ENCODE results near the gene FMO1.
A peak's percentile ranks its signal among the peaks of the same experiment; 100 is the strongest.

FMO1 gene

DNA sequence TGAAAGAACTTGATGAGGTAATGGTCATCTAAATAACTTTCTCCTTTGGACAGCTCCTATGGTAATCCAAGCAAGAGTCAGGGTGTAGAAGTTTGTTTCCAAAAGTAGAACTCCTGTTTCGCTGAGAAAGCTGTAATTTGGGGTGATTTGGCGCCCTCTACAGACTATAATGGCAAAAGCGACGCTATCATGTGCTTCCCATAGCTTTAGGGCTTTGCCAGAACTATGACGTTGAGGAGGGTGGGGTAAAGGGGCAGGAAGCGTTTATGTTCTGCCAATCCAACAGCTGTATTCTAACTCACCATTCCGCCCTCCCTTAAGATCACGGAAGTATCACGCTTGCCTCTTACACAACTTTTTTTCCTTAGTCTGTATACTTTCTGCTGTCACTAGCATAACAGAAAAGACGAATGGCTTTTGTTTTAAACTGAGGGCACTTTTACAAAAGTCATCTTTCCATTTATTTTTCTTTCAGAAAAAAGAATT, 65.6 kb downstream of the FMO1 start, which contains the start of gene FMO4:
Gene FMO4 (plus strand): TSS at position 349 of the 486 bp plus-strand sequence. CDS start 5,643 bp downstream, outside the sequence.
- Histone ChIP-seq H3K9ac (ENCODE audit: low read depth, low read length) (no peak within 1 kb of the TSS; the same call in 1 of the 2 replicates), H3K9me3 (ENCODE audit: insufficient read depth, low read depth, low read length) (peaks cover 4% of the 10 kb centered on the region; the same call in 1 of the 2 replicates), H3K36me3 (ENCODE audit: insufficient read depth, low read length) (no peaks in the 10 kb centered on the region), H3K27ac (ENCODE audit: low read depth, low read length) (no peak within 1 kb of the TSS; the same call in 1 of the 2 replicates), H3K27me3 (ENCODE audit: insufficient read depth, low read length) (no peaks in the 10 kb centered on the region), H3K4me1 (ENCODE audit: insufficient read depth, low read length) (peaks cover 6% of the 10 kb centered on the region), H3K4me3 (ENCODE audit: low read length) (peak within 1 kb of the TSS; percentile 50)
- 7% methylated on average over 8 of the region's 10 CpGs for WGBS

DNA sequence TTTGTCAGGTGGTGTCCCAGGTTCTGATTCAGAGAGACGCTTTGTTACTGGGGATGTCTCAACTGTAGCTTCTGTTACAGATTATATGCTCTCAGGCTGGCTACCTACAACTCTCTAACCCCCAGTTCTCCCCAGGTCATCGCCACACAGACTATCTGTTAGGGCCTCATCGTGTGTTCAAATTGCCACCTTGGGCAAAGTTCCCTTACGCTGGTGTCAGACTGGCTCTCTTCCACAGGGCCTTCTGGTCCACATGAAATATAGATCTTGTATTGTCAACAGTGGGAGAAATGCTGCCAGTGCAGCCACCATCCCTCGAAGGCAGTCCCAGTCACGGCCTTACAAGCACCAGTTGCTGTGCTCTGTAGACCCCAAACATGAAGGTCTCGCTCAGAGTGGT, 81.0 kb downstream of the FMO1 start:
- WGBS, result 96% methylated on average over 7 of the region's 7 CpGs
- H3K4me3 ChIP-seq (ENCODE audit: low read length), result no peak overlapping the region

DNA sequence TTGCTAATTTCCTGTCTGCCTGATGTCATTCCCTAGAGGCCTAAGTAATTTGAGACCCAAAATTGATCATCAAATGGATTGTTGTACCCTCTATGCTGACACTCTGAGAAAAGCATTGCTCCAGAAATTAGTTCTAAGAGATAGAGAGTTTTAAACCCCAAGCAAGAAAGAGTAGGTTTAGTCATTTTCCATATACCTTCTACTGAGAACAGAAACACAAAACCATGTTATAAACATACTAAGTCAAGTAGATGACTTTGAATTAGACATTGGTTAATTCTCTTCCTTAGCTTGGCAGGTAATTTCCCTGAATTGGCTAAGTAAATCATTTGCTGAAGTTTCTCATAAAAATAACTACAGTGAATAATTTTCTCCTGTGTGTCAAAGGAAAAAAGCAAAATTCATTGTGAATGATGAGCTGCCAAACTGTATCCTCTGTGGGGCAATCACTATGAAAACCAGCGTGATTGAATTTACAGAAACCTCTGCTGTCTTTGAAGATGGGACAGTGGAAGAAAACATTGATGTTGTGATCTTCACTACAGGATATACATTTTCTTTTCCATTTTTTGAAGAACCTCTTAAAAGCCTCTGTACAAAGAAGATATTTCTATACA, 85.8 kb downstream of the FMO1 start:
- Histone ChIP-seq H3K9me3 (ENCODE audit: insufficient read depth, low read depth, low read length) (no peaks in the 10 kb centered on the region), H3K36me3 (ENCODE audit: insufficient read depth, low read length) (no peaks in the 10 kb centered on the region), H3K4me1 (ENCODE audit: insufficient read depth, low read length) (no peaks in the 10 kb centered on the region), H3K9ac (ENCODE audit: low read depth, low read length) (no peak overlapping the region), H3K4me3 (ENCODE audit: low read length) (no peak overlapping the region), H3K27me3 (ENCODE audit: insufficient read depth, low read length) (no peaks in the 10 kb centered on the region), H3K27ac (ENCODE audit: low read depth, low read length) (no peak overlapping the region)
- WGBS, result 94% methylated on average over 1 of the region's 1 CpG

More for the DNA sequence above, 81.0 kb downstream of the FMO1 start:
- H3K4me1 ChIP-seq (ENCODE audit: insufficient read depth, low read length), result no peaks in the 10 kb centered on the region
- no peak overlapping the region for H3K27ac ChIP-seq (ENCODE audit: low read depth, low read length)
- no peaks in the 10 kb centered on the region for H3K9me3 ChIP-seq (ENCODE audit: insufficient read depth, low read depth, low read length)
- H3K36me3 ChIP-seq (ENCODE audit: insufficient read depth, low read length), result no peaks in the 10 kb centered on the region
- H3K9ac ChIP-seq (ENCODE audit: low read depth, low read length), result no peak overlapping the region
- no peaks in the 10 kb centered on the region for H3K27me3 ChIP-seq (ENCODE audit: insufficient read depth, low read length)
